Transverse colon (tissue), 4 donors: ENCODE measurements around the gene ADK. TPM values are rescaled to one million over a fixed set of nuclear protein-coding genes. Genes with fewer than 3 reads are reported as not detected.

Experiments used
- DNase-seq: peaks from one replicate; pipeline ENCODE4 v3.0.0-alpha.2; 2019
- H3K27ac ChIP-seq, 4 donors: fragments of 200-600 bp; sonication (generic); 2 replicates each; pipeline ENCODE4 v1.5.1; 2016 to 2018; ENCODE audit warnings: inconsistent platforms in 4 of 4
- H3K27me3 ChIP-seq: fragments of 200-600 bp; sonication (generic); 2 replicates; pipeline ENCODE4 v1.5.1; 2017; ENCODE audit warnings: inconsistent platforms
- H3K36me3 ChIP-seq, 4 donors: fragments of 200-600 bp; sonication (generic); 2 replicates each; pipeline ENCODE4 v1.5.1; 2017 to 2019; ENCODE audit warnings: inconsistent platforms in 4 of 4
- H3K4me1 ChIP-seq, 4 donors: fragments of 200-600 bp; sonication (generic); 2 replicates each; pipeline ENCODE4 v1.5.1; 2017 to 2020; ENCODE audit warnings: inconsistent platforms in 4 of 4
- H3K4me3 ChIP-seq, 4 donors: fragments of 200-600 bp; sonication (generic); 1 replicate in 1 of 4; 2 replicates in 3 of 4; pipeline versions ENCODE4 v1.5.1 to v1.6.1; 2017 to 2019; ENCODE audit warnings: inconsistent platforms in 4 of 4
- H3K9me3 ChIP-seq, 2 donors: fragments of 200-600 bp; sonication (generic); 2 replicates each; pipeline ENCODE4 v1.5.1; 2017 to 2019; ENCODE audit warnings: inconsistent platforms in 2 of 2
- CTCF ChIP-seq, 5 experiments: fragments of 200-600 bp in 3 of 5; fragments of 450-650 bp in 2 of 5; sonication (generic) in 3 of 5; IDR thresholded peaks; 1 replicate in 2 of 5; 2 replicates in 3 of 5; pipeline ENCODE4 v1.5.1; 2016 to 2017; ENCODE audit warnings: antibody characterized with exemption in 5 of 5, inconsistent platforms in 3 of 5, mild to moderate bottlenecking in 2 of 5, moderate library complexity in 1 of 5
- EP300 ChIP-seq: sonication (generic); formaldehyde crosslinking; IDR thresholded peaks from one replicate; pipeline ENCODE4 v1.6.1; 2017; ENCODE audit warnings: antibody characterized with exemption, low read depth
- POLR2A ChIP-seq: fragments of 450-650 bp; IDR thresholded peaks from one replicate; pipeline ENCODE4 v1.6.1; 2016; ENCODE audit warnings: antibody characterized with exemption, mild to moderate bottlenecking, moderate library complexity
- POLR2AphosphoS5 ChIP-seq, 3 donors: sonication (generic); formaldehyde crosslinking; IDR thresholded peaks; one replicate each; pipeline ENCODE4 v1.6.1; 2016; ENCODE audit warnings: antibody characterized with exemption in 3 of 3
- WGBS, 2 donors: methylation state at CpG; one replicate each; pipeline ENCODE4 v1.1.5; 2018; ENCODE audit warnings: low coverage in 1 of 2; 5-methylcytosine and 5-hydroxymethylcytosine counted together
- in situ Hi-C, 4 donors: fragments of 200-750 bp; cut with MboI; loops; one replicate each; pipeline versions ENCODE4 v1.15.0 to v1.15.1; 2017; ENCODE audit warnings: low sequenced_read_pairs in 3 of 4, low pct_ligation_motif_present in 1 of 4, low pct_unique_long_range_greater_than_20kb in 1 of 4
- intact Hi-C: fragments of 100-400 bp; cut with DNase I; formaldehyde crosslinking; loops from one replicate; pipeline ENCODE4 v1.15.1; 2023; ENCODE audit warnings: low total_unique reads
- total RNA-seq, 4 donors: library from RNA; depleted of rRNA; stranded (reverse); fragments of >200 nt; gene quantifications; one replicate each; pipeline ENCODE4 v1.1.0, GENCODE V29; 2016

Gene ADK
- total RNA-seq, 4 donors from 2014 or later, result 6.8 to 25.2 (median 14.8) TPM

- TF ChIP-seq POLR2A (no peak), CTCF (IDR thresholded peaks at IDR 0.05) (no peak), EP300 (no peak), POLR2AphosphoS5 (IDR thresholded peaks at IDR 0.05) (no peak)
- intact Hi-C loops, result no loop called here
- 60 to 76% methylated on average over 1 to 9 of the region's 9 CpGs for WGBS, 2 donors
These were observed 597.5 kb downstream of the ADK start for GRCh38 chr10:74748468-74749031.

GRCh38 chr10:74750848-74751274 is 599.8 kb downstream of the ADK start:
- Histone ChIP-seq H3K27ac (no peak overlapping the region), H3K36me3 (no peaks in the 10 kb centered on the region), H3K27me3 (no peaks in the 10 kb centered on the region), H3K4me3 (no peak overlapping the region), H3K4me1 (peaks cover 0 to 12% (median 6%) of the 10 kb centered on the region in 4 donors), H3K9me3 (no peaks in the 10 kb centered on the region)
- intact Hi-C loops (no loop called here), in situ Hi-C loops (no loop called here)
- 84% methylated on average over 6 of the region's 6 CpGs; no CpG with 5 or more reads in 1 of the 2 donors for WGBS, 2 donors
- DNase-seq, result no peak
- TF ChIP-seq EP300, result no peak
- no peak for TF ChIP-seq POLR2A
- TF ChIP-seq POLR2AphosphoS5 (IDR thresholded peaks at IDR 0.05), result no peak
- no peak for TF ChIP-seq CTCF (IDR thresholded peaks at IDR 0.05)

More at GRCh38 chr10:74748468-74749031, 597.5 kb downstream of the ADK start:
- H3K36me3 ChIP-seq, result no peaks in the 10 kb centered on the region
- H3K27ac ChIP-seq, result no peak overlapping the region
- H3K4me3 ChIP-seq, result no peak overlapping the region
- H3K9me3 ChIP-seq, result no peaks in the 10 kb centered on the region
- DNase-seq, result no peak
- no peaks in the 10 kb centered on the region for H3K27me3 ChIP-seq
- no peaks in the 10 kb centered on the region for H3K4me1 ChIP-seq
- in situ Hi-C loops, result no loop called here

GRCh38 chr10:74752371-74753040 is 601.5 kb downstream of the ADK start:
- intact Hi-C loops, result no loop called here
- H3K36me3 ChIP-seq, result no peaks in the 10 kb centered on the region
- no peak for DNase-seq
- WGBS, 2 donors, result 95 to 100% methylated on average over 1 to 6 of the region's 6 CpGs
- in situ Hi-C loops, result no loop called here
- no peak overlapping the region for H3K4me3 ChIP-seq
- no peaks in the 10 kb centered on the region for H3K9me3 ChIP-seq
- TF ChIP-seq POLR2A (no peak), EP300 (no peak), CTCF (IDR thresholded peaks at IDR 0.05) (no peak), POLR2AphosphoS5 (IDR thresholded peaks at IDR 0.05) (no peak)
- H3K27me3 ChIP-seq, result no peaks in the 10 kb centered on the region
- H3K4me1 ChIP-seq, result peaks cover 0 to 12% (median 6%) of the 10 kb centered on the region in 4 donors
- H3K27ac ChIP-seq, result no peak overlapping the region

- peak overlapping the region in 3 of 4 donors; percentile 35 to 65 (median 40) for H3K27ac ChIP-seq
- in situ Hi-C loops, result no loop called here
- WGBS, 2 donors, result 67% methylated on average over 17 of the region's 17 CpGs; no CpG with 5 or more reads in 1 of the 2 donors
- H3K27me3 ChIP-seq, result no peaks in the 10 kb centered on the region
- DNase-seq, result peak; percentile 15
- peaks cover 0 to 12% (median 6%) of the 10 kb centered on the region in 4 donors for H3K4me1 ChIP-seq
- no peak overlapping the region for H3K4me3 ChIP-seq
- H3K9me3 ChIP-seq, result no peaks in the 10 kb centered on the region
- H3K36me3 ChIP-seq, result no peaks in the 10 kb centered on the region
- TF ChIP-seq EP300 (no peak), POLR2AphosphoS5 (IDR thresholded peaks at IDR 0.05) (peak; percentile 8 to 35 (median 22)), POLR2A (no peak), CTCF (IDR thresholded peaks at IDR 0.05) (no peak)
- intact Hi-C loops, result no loop called here
These were observed 602.6 kb downstream of the ADK start for GRCh38 chr10:74753442-74754211.
